Upper lobe of right lung (tissue), 1 donor: ENCODE measurements around the gene SNCB. TPM values are rescaled to one million over a fixed set of nuclear protein-coding genes. Genes with fewer than 3 reads are reported as not detected.

ENCODE experiments used
- ATAC-seq: fragments of 200-7000 bp; cut with Tn5 transposase; one replicate; pipeline ENCODE4 v1.9.1; 2020; ENCODE audit warnings: mild to moderate bottlenecking, moderate library complexity
- DNase-seq: peaks from one replicate; pipeline ENCODE4 v3.0.0-alpha.2; 2020
- H3K27ac ChIP-seq: fragments of 200-600 bp; one replicate; pipeline ENCODE4 v1.8.0; 2022
- H3K27me3 ChIP-seq: fragments of 200-600 bp; one replicate; pipeline ENCODE4 v1.8.0; 2022; ENCODE audit warnings: mild to moderate bottlenecking
- H3K36me3 ChIP-seq: fragments of 200-600 bp; one replicate; pipeline ENCODE4 v1.8.0; 2022
- H3K4me1 ChIP-seq: fragments of 200-600 bp; one replicate; pipeline ENCODE4 v1.8.0; 2022
- H3K4me3 ChIP-seq: fragments of 200-600 bp; one replicate; pipeline ENCODE4 v1.8.0; 2022; ENCODE audit warnings: mild to moderate bottlenecking
- H3K9me3 ChIP-seq: fragments of 200-600 bp; one replicate; pipeline ENCODE4 v1.8.0; 2022
- CTCF ChIP-seq: fragments of 200-600 bp; IDR thresholded peaks from one replicate; pipeline ENCODE4 v1.8.0; 2022; ENCODE audit warnings: antibody characterized with exemption
- intact Hi-C: fragments of 100-400 bp; cut with DNase I; formaldehyde crosslinking; loops from one replicate; pipeline ENCODE4 v1.11.0; 2022
- total RNA-seq: library from RNA; stranded (reverse); fragmentation: NEBNext Ultra II Directional; extraction: Animal tissue kit (Norgen Biotek cat#: 25700); gene quantifications from one replicate; pipeline ENCODE4 v1.2.1, GENCODE V29; 2021
- donor health status: DM: no; HTN: yes; CAD: no; lungs with severe emphysema.

SNCB gene
- total RNA-seq, 1 donor from 2014 or later = not detected

GRCh38 chr5:176653401-176654385 is 23.4 kb upstream of the SNCB start:
- peaks cover 28% of the 10 kb centered on the region for H3K36me3 ChIP-seq
- peaks cover 8% of the 10 kb centered on the region for H3K4me1 ChIP-seq
- no peak for TF ChIP-seq CTCF
- H3K27me3 ChIP-seq = no peaks in the 10 kb centered on the region
- DNase-seq = peak; percentile 51
- no peaks in the 10 kb centered on the region for H3K9me3 ChIP-seq
- H3K4me3 ChIP-seq = no peak overlapping the region
- ATAC-seq = peak; percentile 14
- no peak overlapping the region for H3K27ac ChIP-seq
- intact Hi-C loops = no loop called here

GRCh38 chr5:176652136-176652535 is 21.8 kb upstream of the SNCB start:
- DNase-seq (no peak), ATAC-seq (no peak)
- TF ChIP-seq CTCF = no peak
- Histone ChIP-seq H3K36me3 (peaks cover 28% of the 10 kb centered on the region), H3K4me1 (peaks cover 11% of the 10 kb centered on the region), H3K27ac (no peak overlapping the region), H3K9me3 (no peaks in the 10 kb centered on the region), H3K27me3 (no peaks in the 10 kb centered on the region), H3K4me3 (no peak overlapping the region)
- intact Hi-C loops = no loop called here

DNA sequence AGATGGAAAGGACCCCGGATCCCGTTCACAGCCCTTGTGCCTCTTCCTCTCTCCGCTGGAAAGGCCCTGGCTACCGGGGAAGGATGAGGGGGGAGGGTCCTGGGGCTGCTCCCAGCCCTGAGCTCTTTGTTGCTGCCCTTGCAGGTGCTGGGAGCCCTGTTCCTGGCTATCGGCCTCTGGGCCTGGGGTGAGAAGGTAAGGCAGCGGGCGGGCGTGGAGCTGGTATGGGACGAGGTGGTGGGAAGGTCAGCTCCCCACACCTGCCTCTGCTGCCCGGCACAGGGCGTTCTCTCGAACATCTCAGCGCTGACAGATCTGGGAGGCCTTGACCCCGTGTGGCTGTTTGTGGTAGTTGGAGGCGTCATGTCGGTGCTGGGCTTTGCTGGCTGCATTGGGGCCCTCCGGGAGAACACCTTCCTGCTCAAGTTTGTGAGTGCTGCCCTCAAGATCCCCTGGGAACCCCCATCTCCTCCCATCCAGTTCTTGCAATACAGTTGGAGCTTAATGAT is 21.2 kb upstream of the SNCB start:
- no peaks in the 10 kb centered on the region for H3K9me3 ChIP-seq
- H3K4me3 ChIP-seq = no peak overlapping the region
- no peak overlapping the region for H3K27ac ChIP-seq
- H3K4me1 ChIP-seq = peaks cover 15% of the 10 kb centered on the region
- no peak for ATAC-seq
- no peak for TF ChIP-seq CTCF
- intact Hi-C loops = no loop called here
- H3K36me3 ChIP-seq = peaks cover 28% of the 10 kb centered on the region
- H3K27me3 ChIP-seq = no peaks in the 10 kb centered on the region
- DNase-seq = no peak

- Histone ChIP-seq H3K27ac (no peak overlapping the region), H3K27me3 (no peaks in the 10 kb centered on the region), H3K4me3 (no peak overlapping the region), H3K9me3 (no peaks in the 10 kb centered on the region), H3K36me3 (peaks cover 28% of the 10 kb centered on the region), H3K4me1 (peaks cover 15% of the 10 kb centered on the region)
- TF ChIP-seq CTCF = no peak
- DNase-seq (peak; percentile 48), ATAC-seq (no peak)
- intact Hi-C loops = no loop called here
These were observed 20.1 kb upstream of the SNCB start for GRCh38 chr5:176650354-176650884.

- H3K36me3 ChIP-seq = peaks cover 10% of the 10 kb centered on the region
- no peaks in the 10 kb centered on the region for H3K9me3 ChIP-seq
- DNase-seq (peak; percentile 53), ATAC-seq (no peak)
- no peaks in the 10 kb centered on the region for H3K27me3 ChIP-seq
- H3K27ac ChIP-seq = peak overlapping the region; percentile 77
- peaks cover 15% of the 10 kb centered on the region for H3K4me1 ChIP-seq
- intact Hi-C loops = no loop called here
- no peak for TF ChIP-seq CTCF
- H3K4me3 ChIP-seq = peak overlapping the region; percentile 75
These were observed 18.3 kb upstream of the SNCB start for GRCh38 chr5:176648474-176649194.
